ENCODE results near the gene VOPP1. TPM values are rescaled to one million over a fixed set of nuclear protein-coding genes. Genes with fewer than 3 reads are reported as not detected.

The VOPP1 gene
- total RNA-seq, 2 donors from 2014 or later, result 58.0 to 70.9 TPM

DNA sequence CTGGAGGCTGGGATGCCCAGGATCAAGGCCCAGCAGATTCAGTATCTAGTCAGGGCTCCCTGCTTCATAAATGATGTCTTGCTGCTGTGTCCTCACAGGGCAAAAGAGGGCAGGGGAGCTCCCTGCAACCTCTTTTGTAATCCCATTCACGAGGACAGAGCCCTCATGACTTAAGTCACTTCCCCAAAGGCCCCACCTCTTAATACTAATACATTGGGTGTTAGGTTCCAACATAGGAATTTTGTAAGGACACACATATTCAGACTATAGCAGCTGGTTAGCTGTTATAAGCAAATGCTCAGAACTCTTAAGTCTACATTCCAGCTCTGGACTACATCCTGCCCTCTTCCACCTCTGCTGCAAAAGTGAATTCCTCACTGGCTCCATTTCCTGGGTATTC, 63.0 kb downstream of the VOPP1 start:
- Mint-ChIP-seq H3K4me1 (peaks cover 28% of the 10 kb centered on the region), H3K9me3 (no peaks in the 10 kb centered on the region), H3K27ac (peak overlapping the region; percentile 29), H3K36me3 (ENCODE audit: low read depth) (peaks cover 52% of the 10 kb centered on the region), H3K4me3 (peak overlapping the region; percentile 5), H3K27me3 (no peaks in the 10 kb centered on the region)
- ATAC-seq (replicated peaks), result peak; percentile 2

DNA sequence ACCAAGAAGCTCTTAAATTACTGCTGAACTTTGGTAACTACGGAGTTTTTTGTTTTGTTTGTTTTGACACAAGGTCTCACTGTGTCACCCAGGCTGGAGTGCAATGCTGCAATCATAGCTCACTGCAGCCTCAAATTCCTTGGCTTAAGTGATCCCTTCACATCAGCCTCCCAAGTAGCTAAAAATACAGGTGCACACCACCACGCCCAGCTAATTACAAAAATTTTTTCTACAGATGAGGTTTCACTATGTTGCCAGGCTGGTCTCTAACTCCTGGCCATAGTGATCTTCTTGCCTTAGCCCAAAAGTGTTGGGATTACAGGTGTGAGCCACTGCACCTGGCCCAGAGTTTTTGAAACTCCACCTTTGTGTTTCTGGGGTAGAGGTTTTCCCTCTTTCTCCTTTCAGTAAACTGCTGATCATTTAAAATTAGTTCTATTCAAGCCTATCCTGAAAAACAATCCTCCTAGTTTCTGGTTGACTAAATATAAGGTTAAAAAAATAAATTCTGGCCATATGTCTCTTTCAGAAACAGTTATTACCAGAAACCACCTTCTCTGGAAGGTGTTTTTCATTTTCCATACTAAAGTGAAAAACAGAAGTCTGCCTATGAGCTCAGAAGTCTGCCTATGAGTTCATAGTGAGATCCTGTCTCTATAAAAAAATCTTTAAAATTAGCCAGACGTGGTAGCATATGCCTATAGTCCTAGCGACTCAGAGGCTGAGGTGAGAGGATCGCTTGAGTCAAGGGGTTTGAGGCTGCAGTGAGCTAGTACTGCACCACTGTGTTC, 63.9 kb downstream of the VOPP1 start:
- peaks cover 49% of the 10 kb centered on the region for H3K36me3 Mint-ChIP-seq (ENCODE audit: low read depth)
- H3K27ac Mint-ChIP-seq, result peak overlapping the region; percentile 29
- peaks cover 28% of the 10 kb centered on the region for H3K4me1 Mint-ChIP-seq
- peak; percentile 92 for ATAC-seq (replicated peaks)
- no peaks in the 10 kb centered on the region for H3K9me3 Mint-ChIP-seq
- H3K27me3 Mint-ChIP-seq, result no peaks in the 10 kb centered on the region
- H3K4me3 Mint-ChIP-seq, result peak overlapping the region; percentile 34

DNA sequence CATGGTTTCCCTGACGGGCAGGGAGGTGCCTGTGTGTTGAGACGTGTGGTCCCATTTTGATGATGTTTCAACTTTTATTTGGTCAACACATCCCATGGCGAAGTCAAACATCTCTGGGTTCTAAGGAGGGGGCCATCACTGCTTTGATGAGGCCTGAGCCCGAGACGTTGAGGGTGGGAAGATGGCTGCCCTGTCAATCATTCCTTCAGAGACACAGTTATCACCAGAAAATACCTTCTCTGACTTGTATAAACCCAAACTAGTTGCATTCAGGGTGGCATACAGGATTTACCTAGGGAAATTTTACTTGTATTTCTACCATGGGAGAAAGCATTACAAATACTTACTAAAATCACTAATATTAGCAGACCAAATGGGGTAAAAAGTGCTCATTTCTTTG, 64.6 kb downstream of the VOPP1 start:
- peaks cover 34% of the 10 kb centered on the region for H3K4me1 Mint-ChIP-seq
- peak overlapping the region; percentile 29 for H3K27ac Mint-ChIP-seq
- ATAC-seq (replicated peaks), result no peak

DNA sequence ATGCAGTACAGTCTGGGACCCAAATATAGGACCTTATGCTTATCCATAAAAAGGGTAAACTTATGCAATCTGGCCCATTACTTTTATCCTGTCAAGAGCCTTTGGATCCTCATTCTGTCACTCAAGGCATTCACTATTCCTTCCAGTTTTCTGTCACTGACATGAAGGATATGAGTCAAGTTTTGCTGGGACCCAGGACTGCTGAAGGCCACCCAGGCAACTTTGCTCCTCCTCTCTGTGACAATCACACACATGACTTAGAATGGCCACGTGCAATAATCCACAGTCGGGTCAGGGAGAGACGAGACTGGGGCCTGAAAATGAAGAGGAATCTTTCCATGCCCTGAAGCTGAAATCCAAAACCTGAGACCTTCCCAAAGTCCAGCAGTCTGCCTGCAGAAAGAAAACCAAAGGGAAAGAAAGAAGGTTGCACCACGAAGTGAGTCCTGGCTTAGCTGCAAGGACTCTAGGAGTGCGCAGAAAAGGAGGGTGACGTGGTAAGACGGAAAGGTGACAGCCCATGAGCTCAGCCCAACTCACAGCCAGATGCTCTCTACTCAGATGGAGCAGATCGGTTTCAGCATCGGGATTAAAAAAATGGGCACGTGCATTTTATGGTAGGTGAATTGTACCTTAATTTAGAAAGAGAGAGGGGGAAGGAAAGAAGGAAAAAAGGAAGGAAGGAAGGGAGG, 67.2 kb downstream of the VOPP1 start:
- peak overlapping the region; percentile 10 for H3K27ac Mint-ChIP-seq
- H3K4me1 Mint-ChIP-seq, result peaks cover 40% of the 10 kb centered on the region
- H3K9me3 Mint-ChIP-seq, result no peaks in the 10 kb centered on the region
- H3K36me3 Mint-ChIP-seq (ENCODE audit: low read depth), result peaks cover 36% of the 10 kb centered on the region
- ATAC-seq (replicated peaks), result no peak
- no peak overlapping the region for H3K4me3 Mint-ChIP-seq
- no peaks in the 10 kb centered on the region for H3K27me3 Mint-ChIP-seq

More for the DNA sequence above, 64.6 kb downstream of the VOPP1 start:
- Mint-ChIP-seq H3K27me3 (no peaks in the 10 kb centered on the region), H3K9me3 (no peaks in the 10 kb centered on the region), H3K36me3 (ENCODE audit: low read depth) (peaks cover 47% of the 10 kb centered on the region), H3K4me3 (peak overlapping the region; percentile 34)

DNA sequence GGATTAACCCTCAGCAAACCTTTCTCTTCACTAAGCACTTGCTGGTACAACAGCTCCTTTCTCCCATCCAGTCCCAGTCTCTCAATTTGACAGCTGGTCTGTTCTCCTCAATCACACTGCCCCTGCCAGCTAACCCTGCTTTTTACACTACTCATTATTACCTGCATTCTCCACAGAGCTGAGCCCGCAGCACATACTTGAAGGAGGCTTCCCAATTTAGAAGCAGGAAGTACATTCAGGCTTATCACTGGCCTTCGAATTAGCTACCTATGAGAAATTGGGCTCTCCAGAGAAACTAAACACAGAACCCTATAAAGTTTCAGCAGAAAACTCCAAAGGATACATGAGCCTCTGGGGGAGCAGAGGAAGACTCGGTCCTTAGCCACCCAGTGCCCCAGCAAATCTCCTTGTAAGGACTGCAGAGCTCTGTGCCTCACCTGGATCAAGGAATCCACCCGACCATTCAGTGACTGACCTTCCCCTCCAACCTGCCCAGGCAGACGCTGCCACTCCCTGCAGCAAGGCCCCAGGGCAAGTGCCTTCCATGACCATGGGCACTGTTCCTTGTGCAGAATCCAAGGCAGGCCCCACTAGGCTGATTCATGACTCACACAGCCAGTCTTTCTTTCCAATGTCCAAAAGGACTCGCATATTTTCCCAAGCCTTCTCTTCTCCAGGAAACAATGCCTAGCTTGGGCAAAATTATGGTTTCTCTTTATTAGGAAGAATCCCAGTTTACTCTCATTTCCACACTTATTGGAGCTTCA, 68.0 kb downstream of the VOPP1 start:
- Mint-ChIP-seq H3K4me1 (peaks cover 40% of the 10 kb centered on the region), H3K27ac (peak overlapping the region; percentile 10), H3K4me3 (no peak overlapping the region)

DNA sequence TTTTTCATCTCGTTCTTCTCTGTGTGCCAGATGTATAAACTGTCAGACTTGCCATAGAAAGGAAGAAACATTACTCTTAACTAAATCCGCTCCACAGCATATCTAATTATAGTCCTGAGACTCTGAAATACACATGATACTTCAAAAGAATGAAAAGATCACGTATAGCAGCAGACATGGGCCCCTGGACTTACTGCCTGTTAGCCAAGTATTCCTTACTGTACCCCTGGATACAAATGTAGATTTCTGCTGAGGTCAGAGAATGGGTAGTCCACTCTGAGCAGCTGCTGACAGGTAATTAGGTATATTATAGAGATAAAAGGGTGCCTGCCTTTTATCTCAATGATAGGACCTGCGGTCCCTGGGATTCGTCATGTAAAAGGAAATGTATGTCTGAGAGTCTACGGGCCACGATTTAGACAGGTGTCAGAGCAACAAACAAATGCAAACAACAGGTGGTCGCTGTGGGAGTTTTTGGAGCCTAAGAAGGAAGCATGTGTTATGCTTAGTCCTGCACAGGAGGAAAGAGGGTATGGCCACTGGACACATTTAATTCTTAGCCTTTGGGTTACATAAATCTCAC, 69.4 kb downstream of the VOPP1 start:
- peaks cover 41% of the 10 kb centered on the region for H3K36me3 Mint-ChIP-seq (ENCODE audit: low read depth)
- H3K4me1 Mint-ChIP-seq, result peaks cover 39% of the 10 kb centered on the region
- ATAC-seq (replicated peaks), result no peak
- H3K9me3 Mint-ChIP-seq, result no peaks in the 10 kb centered on the region
- no peak overlapping the region for H3K4me3 Mint-ChIP-seq
- no peaks in the 10 kb centered on the region for H3K27me3 Mint-ChIP-seq
- H3K27ac Mint-ChIP-seq, result peak overlapping the region; percentile 65

More for the DNA sequence above, 68.0 kb downstream of the VOPP1 start:
- no peaks in the 10 kb centered on the region for H3K27me3 Mint-ChIP-seq
- H3K9me3 Mint-ChIP-seq, result no peaks in the 10 kb centered on the region
- ATAC-seq (replicated peaks), result no peak
- H3K36me3 Mint-ChIP-seq (ENCODE audit: low read depth), result peaks cover 36% of the 10 kb centered on the region

DNA sequence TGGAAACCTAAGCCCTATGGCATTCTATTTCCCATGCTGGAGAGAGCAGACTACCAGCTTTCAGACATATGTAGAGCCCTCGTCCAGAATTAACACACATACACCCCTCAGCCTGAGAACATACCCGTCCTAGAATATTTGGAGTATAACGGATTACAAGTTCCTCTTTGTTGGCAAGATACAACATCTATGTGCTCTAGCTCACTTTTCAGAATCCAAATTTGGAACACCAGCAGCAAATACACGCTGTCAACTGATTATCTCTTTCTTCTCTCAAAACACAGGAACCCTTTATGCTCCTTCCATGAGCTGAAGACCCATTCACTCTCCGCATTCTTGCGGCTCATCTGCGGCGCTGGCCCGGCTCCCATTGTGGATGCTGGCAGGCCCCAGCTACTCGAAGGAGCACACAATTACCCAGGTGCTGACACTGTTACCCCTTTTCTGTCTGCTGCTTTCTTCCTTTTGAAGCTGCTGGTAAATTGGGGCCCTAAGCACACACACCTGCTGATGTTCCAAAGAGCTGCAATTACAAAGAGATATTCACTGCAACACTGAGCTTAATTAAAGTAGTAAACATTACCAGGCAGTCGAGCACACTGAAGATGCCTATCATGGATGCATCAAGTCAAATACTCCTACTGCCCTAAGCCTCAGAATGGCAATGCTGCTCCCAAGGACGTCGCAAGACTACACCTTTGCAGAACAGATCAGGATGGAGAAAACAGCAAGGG, 70.0 kb downstream of the VOPP1 start:
- no peak overlapping the region for H3K4me3 Mint-ChIP-seq
- H3K4me1 Mint-ChIP-seq, result peaks cover 34% of the 10 kb centered on the region
- no peak for ATAC-seq (replicated peaks)
- peak overlapping the region; percentile 65 for H3K27ac Mint-ChIP-seq
- no peaks in the 10 kb centered on the region for H3K27me3 Mint-ChIP-seq
- no peaks in the 10 kb centered on the region for H3K9me3 Mint-ChIP-seq
- peaks cover 41% of the 10 kb centered on the region for H3K36me3 Mint-ChIP-seq (ENCODE audit: low read depth)

DNA sequence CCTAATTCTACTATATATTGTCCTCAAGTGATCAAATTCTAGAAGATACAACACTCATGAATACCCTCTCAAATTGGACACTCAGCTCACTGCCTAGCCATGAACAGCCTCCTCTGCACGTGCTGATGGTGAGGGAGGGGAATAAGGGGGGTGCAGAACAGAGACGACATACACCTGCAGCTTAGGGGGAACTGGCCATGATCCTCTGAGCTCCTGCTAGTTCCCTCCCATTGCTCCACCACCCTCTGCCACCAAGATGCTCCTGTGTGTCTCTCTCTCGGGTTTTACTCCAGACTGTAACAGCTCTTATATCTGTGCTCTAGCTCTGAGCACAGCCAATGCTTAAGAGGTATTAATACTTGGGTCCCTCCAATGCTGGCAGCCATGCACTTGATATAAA, 70.7 kb downstream of the VOPP1 start:
- peaks cover 47% of the 10 kb centered on the region for H3K36me3 Mint-ChIP-seq (ENCODE audit: low read depth)
- H3K27me3 Mint-ChIP-seq, result no peaks in the 10 kb centered on the region
- no peak for ATAC-seq (replicated peaks)
- no peaks in the 10 kb centered on the region for H3K9me3 Mint-ChIP-seq
- peaks cover 34% of the 10 kb centered on the region for H3K4me1 Mint-ChIP-seq
- peak overlapping the region; percentile 65 for H3K27ac Mint-ChIP-seq
- no peak overlapping the region for H3K4me3 Mint-ChIP-seq

DNA sequence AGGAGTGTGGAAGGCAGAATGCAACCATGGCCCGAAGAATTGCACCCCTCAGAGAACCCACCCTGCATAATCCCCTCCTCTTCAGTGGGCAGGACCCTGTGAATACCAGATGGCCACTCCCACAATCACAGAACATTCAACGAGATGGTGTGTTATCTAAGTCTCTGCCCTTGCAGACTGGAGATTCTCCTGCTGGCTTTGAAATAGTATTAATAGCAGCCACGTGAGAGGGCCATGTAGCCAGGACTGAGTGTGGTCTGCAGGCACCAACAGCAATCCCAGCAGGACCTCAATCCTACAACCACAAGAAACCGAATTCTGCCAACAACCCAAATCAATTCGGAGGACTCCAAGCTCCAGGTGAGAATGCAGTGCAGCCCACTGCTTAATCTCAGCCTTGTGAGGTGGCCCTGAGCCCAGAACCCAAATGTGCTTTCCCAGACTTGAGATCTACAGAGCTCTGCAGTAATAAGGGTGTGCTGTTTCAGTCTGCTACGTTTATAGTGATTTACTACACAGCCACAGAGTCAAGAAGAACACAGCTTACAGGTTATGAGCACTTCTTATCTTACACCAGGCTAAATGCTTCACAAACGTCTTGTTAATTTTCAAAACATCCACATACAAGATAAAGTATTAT, 72.1 kb downstream of the VOPP1 start:
- Mint-ChIP-seq H3K27ac (peak overlapping the region; percentile 25), H3K9me3 (no peaks in the 10 kb centered on the region), H3K27me3 (no peaks in the 10 kb centered on the region), H3K4me1 (peaks cover 31% of the 10 kb centered on the region), H3K36me3 (ENCODE audit: low read depth) (peaks cover 53% of the 10 kb centered on the region), H3K4me3 (no peak overlapping the region)
- ATAC-seq (replicated peaks), result no peak

DNA sequence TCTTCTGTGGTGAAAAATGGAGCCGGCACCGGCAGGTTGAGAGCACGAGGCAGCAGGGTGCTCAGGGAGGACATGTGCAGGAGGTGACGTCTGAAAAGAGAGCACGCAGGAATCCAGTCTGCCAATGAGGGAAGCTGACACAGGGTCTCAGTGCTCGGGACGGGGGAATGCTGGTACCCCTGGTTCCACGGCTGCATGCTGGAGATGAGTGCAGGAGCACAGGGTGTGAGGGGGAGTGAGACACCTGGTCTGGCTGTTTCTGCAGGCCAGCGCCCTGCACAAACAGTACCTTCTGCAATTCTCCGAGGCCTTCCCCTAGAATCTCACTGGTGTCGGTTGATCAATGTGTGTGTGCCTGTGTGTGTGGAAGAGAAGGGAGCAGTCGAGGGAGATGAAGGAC, 72.7 kb downstream of the VOPP1 start:
- Mint-ChIP-seq H3K27ac (peak overlapping the region; percentile 25), H3K27me3 (no peaks in the 10 kb centered on the region), H3K36me3 (ENCODE audit: low read depth) (peaks cover 53% of the 10 kb centered on the region), H3K9me3 (no peaks in the 10 kb centered on the region), H3K4me3 (no peak overlapping the region), H3K4me1 (peaks cover 25% of the 10 kb centered on the region)
- no peak for ATAC-seq (replicated peaks)

DNA sequence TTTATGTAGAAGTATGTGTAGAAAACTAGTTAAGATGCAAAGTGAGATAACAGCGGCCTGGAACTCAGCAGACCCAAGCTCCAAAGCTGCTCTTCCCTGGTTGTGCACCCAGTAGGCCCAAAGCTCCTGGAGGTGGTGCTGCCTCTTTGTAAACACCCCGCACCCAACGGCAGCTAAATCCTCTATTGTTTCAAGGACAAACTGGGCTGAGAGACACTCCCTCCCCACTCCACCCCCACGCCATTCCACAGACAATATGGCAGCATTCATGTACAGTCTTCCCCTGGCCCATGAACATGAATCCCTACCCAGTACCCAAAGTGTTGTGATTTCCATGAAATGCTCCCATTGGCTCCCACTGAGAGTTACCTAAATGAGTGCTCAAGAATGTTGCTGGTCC, 73.5 kb downstream of the VOPP1 start:
- Mint-ChIP-seq H3K27me3 (no peaks in the 10 kb centered on the region), H3K4me3 (peak overlapping the region; percentile 35), H3K27ac (no peak overlapping the region), H3K4me1 (peaks cover 26% of the 10 kb centered on the region), H3K36me3 (ENCODE audit: low read depth) (peaks cover 51% of the 10 kb centered on the region), H3K9me3 (no peaks in the 10 kb centered on the region)
- no peak for ATAC-seq (replicated peaks)

DNA sequence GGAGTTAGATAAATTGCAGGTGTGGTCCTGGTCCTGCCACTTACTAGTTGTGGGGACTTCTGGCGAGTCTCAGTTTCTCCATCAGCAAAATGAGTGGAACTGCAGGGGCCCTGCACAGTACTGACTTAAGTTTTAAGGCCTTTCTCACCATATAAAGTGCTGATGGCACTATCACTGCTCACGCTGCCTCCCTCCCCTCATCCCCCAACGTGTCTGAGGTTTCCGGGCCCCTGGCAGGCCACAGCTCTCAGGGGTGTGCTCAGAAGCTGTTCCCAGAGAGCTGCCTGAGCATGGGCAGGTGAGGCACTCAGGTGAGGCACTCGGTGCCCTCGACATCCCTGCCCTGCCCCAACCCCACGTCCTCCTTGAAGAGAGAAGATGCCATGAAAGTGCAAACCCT, 74.2 kb downstream of the VOPP1 start:
- Mint-ChIP-seq H3K27ac (peak overlapping the region; percentile 71), H3K4me3 (peak overlapping the region; percentile 35), H3K9me3 (no peaks in the 10 kb centered on the region), H3K4me1 (peaks cover 30% of the 10 kb centered on the region), H3K36me3 (ENCODE audit: low read depth) (peaks cover 56% of the 10 kb centered on the region), H3K27me3 (no peaks in the 10 kb centered on the region)
- peak; percentile 43 for ATAC-seq (replicated peaks)

DNA sequence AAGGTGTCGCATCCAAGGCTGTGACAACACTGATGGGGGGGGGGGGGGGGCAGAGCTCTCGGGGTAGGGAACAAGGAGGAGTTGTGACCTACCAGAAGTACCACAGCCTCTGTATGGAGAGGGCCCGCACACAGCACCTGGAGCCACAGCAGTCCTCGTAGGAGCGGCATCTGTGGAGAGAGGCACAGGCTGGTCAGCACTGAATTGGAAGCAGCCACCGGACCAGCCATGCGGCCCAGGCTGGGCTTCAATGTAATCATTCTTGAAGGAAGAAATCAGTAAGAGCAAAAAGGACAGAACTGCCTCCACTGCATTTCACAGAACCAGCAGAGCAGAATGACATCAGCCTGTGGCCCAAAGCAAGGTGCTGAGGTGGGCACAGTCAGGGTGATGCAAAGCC, 74.8 kb downstream of the VOPP1 start:
- Mint-ChIP-seq H3K4me3 (no peak overlapping the region), H3K36me3 (ENCODE audit: low read depth) (peaks cover 56% of the 10 kb centered on the region), H3K9me3 (no peaks in the 10 kb centered on the region), H3K27me3 (no peaks in the 10 kb centered on the region), H3K27ac (no peak overlapping the region), H3K4me1 (peaks cover 33% of the 10 kb centered on the region)
- no peak for ATAC-seq (replicated peaks)

All from activated T-helper 17 cell treated with anti-CD3 and anti-CD28 coated beads, Interleukin-2, amount 50 U/mL, for 72 hours (primary cell).